SK-N-SH treated with all-trans-retinoic acid at 6 μM for 48 hours (cell line): ENCODE measurements around the gene CENPO.

ENCODE experiments used
- ATAC-seq: fragments of 200-7000 bp; cut with Tn5 transposase; 3 replicates; pipeline ENCODE4 v1.9.1; 2020; ENCODE audit warnings: mild to moderate bottlenecking, moderate library complexity
- ARNTL ChIP-seq: fragments of 450-650 bp; formaldehyde crosslinking; IDR thresholded peaks from 2 replicates; pipeline ENCODE4 v1.5.0; 2020; ENCODE audit warnings: low read depth, mild to moderate bottlenecking, moderate library complexity, borderline replicate concordance
- BACH2 ChIP-seq: fragments of 250-450 bp; sonication (Bioruptor Pico); IDR thresholded peaks from 2 replicates; pipeline ENCODE4 v1.9.0; 2021; ENCODE audit warnings: mild to moderate bottlenecking, borderline replicate concordance
- CREB5 ChIP-seq: fragments of 250-450 bp; sonication (Bioruptor Pico); IDR thresholded peaks from 2 replicates; pipeline ENCODE4 v1.5.1; 2020; ENCODE audit warnings: low read depth, mild to moderate bottlenecking, moderate library complexity
- CSDC2 ChIP-seq: fragments of 250-450 bp; sonication (Bioruptor Pico); IDR thresholded peaks from 2 replicates; pipeline ENCODE4 v1.5.0; 2020; ENCODE audit warnings: mild to moderate bottlenecking, moderate library complexity
- CSRNP3 ChIP-seq: fragments of 250-450 bp; sonication (Bioruptor Pico); IDR thresholded peaks from 2 replicates; pipeline ENCODE4 v1.5.1; 2021; ENCODE audit warnings: mild to moderate bottlenecking, moderate library complexity
- ESRRG ChIP-seq: fragments of 250-450 bp; sonication (Bioruptor Pico); IDR thresholded peaks from 2 replicates; pipeline ENCODE4 v1.6.1; 2021; ENCODE audit warnings: mild to moderate bottlenecking
- GLIS3 ChIP-seq: fragments of 250-450 bp; sonication (Bioruptor Pico); IDR thresholded peaks from 2 replicates; pipeline ENCODE4 v1.5.0; 2020; ENCODE audit warnings: mild to moderate bottlenecking, moderate library complexity
- ISL1 ChIP-seq: fragments of 250-450 bp; sonication (Bioruptor Pico); IDR thresholded peaks from 2 replicates; pipeline ENCODE4 v2.1.2; 2022; ENCODE audit warnings: mild to moderate bottlenecking, moderate library complexity
- OSR1 ChIP-seq: fragments of 250-450 bp; sonication (Bioruptor Pico); IDR thresholded peaks from 2 replicates; pipeline ENCODE4 v1.8.0; 2022; ENCODE audit warnings: moderate library complexity, mild to moderate bottlenecking, inconsistent platforms
- PATZ1 ChIP-seq: fragments of 250-450 bp; sonication (Bioruptor Pico); IDR thresholded peaks from 2 replicates; pipeline ENCODE4 v1.8.0; 2020; ENCODE audit warnings: mild to moderate bottlenecking, moderate library complexity, borderline replicate concordance
- POU6F1 ChIP-seq: fragments of 250-450 bp; sonication (Bioruptor Pico); IDR thresholded peaks from 2 replicates; pipeline ENCODE4 v1.8.0; 2021; ENCODE audit warnings: low read depth, mild to moderate bottlenecking, moderate library complexity, borderline replicate concordance
- PPARA ChIP-seq: fragments of 250-450 bp; sonication (Bioruptor Pico); IDR thresholded peaks from 2 replicates; pipeline ENCODE4 v1.5.0; 2020; ENCODE audit warnings: mild to moderate bottlenecking, borderline replicate concordance
- RARB ChIP-seq: fragments of 250-450 bp; sonication (Bioruptor Pico); IDR thresholded peaks from 2 replicates; pipeline ENCODE4 v1.8.0; 2021; ENCODE audit warnings: mild to moderate bottlenecking, moderate library complexity
- SNAI2 ChIP-seq: fragments of 250-450 bp; sonication (Bioruptor Pico); IDR thresholded peaks from 2 replicates; pipeline ENCODE4 v1.5.0; 2020; ENCODE audit warnings: mild to moderate bottlenecking, moderate library complexity
- TCF4 ChIP-seq: fragments of 250-450 bp; sonication (Bioruptor Pico); IDR thresholded peaks from 2 replicates; pipeline ENCODE4 v1.8.0; 2021; ENCODE audit warnings: mild to moderate bottlenecking, moderate library complexity, borderline replicate concordance
- TOX ChIP-seq: fragments of 250-450 bp; sonication (Bioruptor Pico); IDR thresholded peaks from 2 replicates; pipeline ENCODE4 v1.8.0; 2021; ENCODE audit warnings: mild to moderate bottlenecking, moderate library complexity, borderline replicate concordance
- TSHZ2 ChIP-seq: fragments of 250-450 bp; sonication (Bioruptor Pico); IDR thresholded peaks from 2 replicates; pipeline ENCODE4 v1.5.0; 2020; ENCODE audit warnings: mild to moderate bottlenecking, moderate library complexity
- ZC3H10 ChIP-seq: fragments of 250-450 bp; sonication (Bioruptor Pico); IDR thresholded peaks from 2 replicates; pipeline ENCODE4 v1.5.1; 2021; ENCODE audit warnings: mild to moderate bottlenecking, moderate library complexity
- ZFP3 ChIP-seq: fragments of 250-450 bp; sonication (Bioruptor Pico); IDR thresholded peaks from 2 replicates; pipeline ENCODE4 v1.5.0; 2020; ENCODE audit warnings: mild to moderate bottlenecking, moderate library complexity
- ZFP30 ChIP-seq: fragments of 450-650 bp; formaldehyde crosslinking; IDR thresholded peaks from 2 replicates; pipeline ENCODE4 v1.5.0; 2022; ENCODE audit warnings: mild to moderate bottlenecking, moderate library complexity
- ZNF565 ChIP-seq: fragments of 450-650 bp; formaldehyde crosslinking; conservative IDR thresholded peaks from 2 replicates; pipeline ENCODE4 v1.5.0; 2020; ENCODE audit warnings: low read depth, mild to moderate bottlenecking, moderate library complexity
- ZNF8 ChIP-seq: fragments of 450-650 bp; formaldehyde crosslinking; IDR thresholded peaks from 2 replicates; pipeline ENCODE4 v1.5.0; 2020; ENCODE audit warnings: mild to moderate bottlenecking, moderate library complexity

Gene CENPO

GRCh38 chr2:24858996-24859395 is 65.8 kb downstream of the CENPO start:
- no peak for TF ChIP-seq SNAI2 (CRISPR knock-in tag)
- no peak for TF ChIP-seq RARB (CRISPR knock-in tag)
- no peak for TF ChIP-seq ZFP3 (CRISPR knock-in tag)
- no peak for TF ChIP-seq ARNTL (CRISPR knock-in tag)
- no peak for TF ChIP-seq ZNF565 (CRISPR knock-in tag)
- no peak for TF ChIP-seq CSRNP3
- no peak for TF ChIP-seq GLIS3 (CRISPR knock-in tag)
- TF ChIP-seq CREB5 (CRISPR knock-in tag), result no peak
- no peak for TF ChIP-seq BACH2 (CRISPR knock-in tag)
- TF ChIP-seq ZC3H10, result no peak
- TF ChIP-seq TCF4 (CRISPR knock-in tag), result no peak
- TF ChIP-seq CSDC2 (CRISPR knock-in tag), result no peak
- no peak for TF ChIP-seq ZNF8 (CRISPR knock-in tag)
- TF ChIP-seq ISL1, result no peak
- TF ChIP-seq ZFP30, result no peak
- no peak for TF ChIP-seq TSHZ2
- no peak for TF ChIP-seq OSR1 (CRISPR knock-in tag)
- ATAC-seq, result no peak

- ATAC-seq, result no peak
- TF ChIP-seq RARB (CRISPR knock-in tag), result no peak
- TF ChIP-seq BACH2 (CRISPR knock-in tag), result no peak
- no peak for TF ChIP-seq PATZ1 (CRISPR knock-in tag)
- no peak for TF ChIP-seq SNAI2 (CRISPR knock-in tag)
- no peak for TF ChIP-seq TCF4 (CRISPR knock-in tag)
- no peak for TF ChIP-seq POU6F1 (CRISPR knock-in tag)
Measured at GRCh38 chr2:24859968-24860600, 66.9 kb downstream of the CENPO start.

GRCh38 chr2:24860631-24861030 is 67.4 kb downstream of the CENPO start:
- ATAC-seq, result no peak
- no peak for TF ChIP-seq SNAI2 (CRISPR knock-in tag)
- no peak for TF ChIP-seq RARB (CRISPR knock-in tag)
- TF ChIP-seq ZNF8 (CRISPR knock-in tag), result no peak
- no peak for TF ChIP-seq PPARA (CRISPR knock-in tag)
- TF ChIP-seq ZFP3 (CRISPR knock-in tag), result no peak
- TF ChIP-seq CREB5 (CRISPR knock-in tag), result no peak
- no peak for TF ChIP-seq POU6F1 (CRISPR knock-in tag)
- TF ChIP-seq TSHZ2, result no peak
- no peak for TF ChIP-seq TCF4 (CRISPR knock-in tag)
- TF ChIP-seq TOX (CRISPR knock-in tag), result no peak
- no peak for TF ChIP-seq ESRRG (CRISPR knock-in tag)
